Prostate gland (tissue), 2 donors: Measurements from ENCODE around the gene C2orf72. TPM values are rescaled to one million over a fixed set of nuclear protein-coding genes. Genes with fewer than 3 reads are reported as not detected.
A peak's percentile ranks its signal among the peaks of the same experiment; 100 is the strongest.

Source experiments
- DNase-seq: peaks from one replicate; pipeline ENCODE4 v3.0.0-alpha.2; 2019; ENCODE audit warnings: low spot score
- H3K27ac ChIP-seq, 2 donors: fragments of 200-600 bp; sonication (generic); 2 replicates each; pipeline ENCODE4 v1.5.1; 2017 to 2019
- H3K27me3 ChIP-seq: fragments of 200-600 bp; sonication (generic); replicated peaks from 2 replicates; pipeline ENCODE4 v1.5.1; 2019; ENCODE audit not compliant: insufficient read depth
- H3K36me3 ChIP-seq, 2 donors: fragments of 200-600 bp; sonication (generic); 1 replicate in 1 of 2; 2 replicates in 1 of 2; pipeline versions ENCODE4 v1.5.1 to v1.8.1; 2017 to 2019
- H3K4me1 ChIP-seq: fragments of 200-600 bp; sonication (generic); replicated peaks from 2 replicates; pipeline ENCODE4 v1.5.1; 2019
- H3K4me3 ChIP-seq, 2 donors: fragments of 200-600 bp; sonication (generic); 2 replicates each; pipeline ENCODE4 v1.5.1; 2017 to 2019
- H3K9me3 ChIP-seq: fragments of 200-600 bp; sonication (generic); 2 replicates; pipeline ENCODE4 v1.5.1; 2017
- CTCF ChIP-seq, 4 experiments: fragments of 200-600 bp in 2 of 4; fragments of 450-650 bp in 2 of 4; sonication (generic) in 2 of 4; IDR thresholded peaks; 1 replicate in 3 of 4; 2 replicates in 1 of 4; pipeline ENCODE4 v1.5.1; 2016 to 2019; ENCODE audit warnings: antibody characterized with exemption in 4 of 4, mild to moderate bottlenecking in 2 of 4, moderate library complexity in 2 of 4
- POLR2A ChIP-seq: fragments of 450-650 bp; IDR thresholded peaks from one replicate; pipeline ENCODE4 v1.6.1; 2016; ENCODE audit warnings: antibody characterized with exemption, mild to moderate bottlenecking
- POLR2AphosphoS5 ChIP-seq: sonication (generic); formaldehyde crosslinking; IDR thresholded peaks from one replicate; pipeline ENCODE4 v1.6.1; 2017; ENCODE audit warnings: antibody characterized with exemption
- WGBS: methylation state at CpG from one replicate; pipeline ENCODE4 v1.1.5; 2018; 5-methylcytosine and 5-hydroxymethylcytosine counted together
- intact Hi-C: fragments of 100-400 bp; cut with DNase I; formaldehyde crosslinking; loops from one replicate; pipeline ENCODE4 v1.14.2; 2022
- total RNA-seq, 2 donors: library from RNA; depleted of rRNA; stranded (reverse); fragments of >200 nt; gene quantifications; one replicate each; pipeline ENCODE4 v1.1.0, GENCODE V29; 2016

C2orf72 gene
- total RNA-seq, 2 donors from 2014 or later, result 7.2 to 13.0 TPM

GRCh38 chr2:231051116-231051515 lies 13.8 kb downstream of the C2orf72 start:
- Histone ChIP-seq H3K36me3 (no peaks in the 10 kb centered on the region), H3K27me3 (no peaks in the 10 kb centered on the region), H3K27ac (no peak overlapping the region), H3K9me3 (no peaks in the 10 kb centered on the region), H3K4me1 (peaks cover 4% of the 10 kb centered on the region), H3K4me3 (no peak overlapping the region)
- intact Hi-C loops, result no loop called here
- no peak for TF ChIP-seq POLR2AphosphoS5
- TF ChIP-seq POLR2A, result no peak
- no peak for TF ChIP-seq CTCF (IDR thresholded peaks at IDR 0.05)
- DNase-seq, result no peak
- WGBS, result 79% methylated on average over 5 of the region's 5 CpGs

GRCh38 chr2:231052494-231053451 lies 15.4 kb downstream of the C2orf72 start:
- H3K9me3 ChIP-seq, result no peaks in the 10 kb centered on the region
- intact Hi-C loops, result loop anchor here (2.0 kb wide), 1 partner anchor 228 kb away; no protein-coding TSS in a partner anchor
- H3K27me3 ChIP-seq, result no peaks in the 10 kb centered on the region
- peak overlapping the region; percentile 39 to 43 for H3K4me3 ChIP-seq
- DNase-seq, result peak; percentile 68
- H3K27ac ChIP-seq, result peak overlapping the region in 1 of 2 donors; percentile 27
- 8% methylated on average over 53 of the region's 62 CpGs for WGBS
- peak; percentile 63 for TF ChIP-seq POLR2AphosphoS5
- TF ChIP-seq CTCF (IDR thresholded peaks at IDR 0.05), result peak; percentile 50 to 87 (median 79)
- no peak for TF ChIP-seq POLR2A
- H3K4me1 ChIP-seq, result peaks cover 4% of the 10 kb centered on the region
- no peaks in the 10 kb centered on the region for H3K36me3 ChIP-seq

- Histone ChIP-seq H3K9me3 (no peaks in the 10 kb centered on the region), H3K27me3 (no peaks in the 10 kb centered on the region), H3K36me3 (no peaks in the 10 kb centered on the region), H3K27ac (no peak overlapping the region), H3K4me3 (no peak overlapping the region), H3K4me1 (peaks cover 4% of the 10 kb centered on the region)
- TF ChIP-seq POLR2AphosphoS5, result no peak
- no peak for TF ChIP-seq POLR2A
- TF ChIP-seq CTCF (IDR thresholded peaks at IDR 0.05), result no peak
- intact Hi-C loops, result loop anchor here (2.0 kb wide), 1 partner anchor 229 kb away; no protein-coding TSS in a partner anchor
- DNase-seq, result no peak
- WGBS, result 88% methylated on average over 6 of the region's 6 CpGs
Measured at GRCh38 chr2:231053846-231054245, 16.5 kb downstream of the C2orf72 start.

- Histone ChIP-seq H3K27me3 (no peaks in the 10 kb centered on the region), H3K9me3 (no peaks in the 10 kb centered on the region), H3K27ac (peak within 1 kb of the TSS; percentile 87 to 93), H3K36me3 (no peaks in the 10 kb centered on the region), H3K4me1 (no peaks in the 10 kb centered on the region), H3K4me3 (peak within 1 kb of the TSS; percentile 68 to 69)
- DNase-seq, result peak; percentile 87
- TF ChIP-seq POLR2A (no peak), POLR2AphosphoS5 (peak; percentile 91), CTCF (IDR thresholded peaks at IDR 0.05) (peak; percentile 93 to 97 (median 95))
- intact Hi-C loops, result no loop called here
- under 1% methylated on average over 63 of the region's 73 CpGs for WGBS
Measured at GRCh38 chr2:231056453-231057416, 19.4 kb downstream of the C2orf72 start, which contains the start of gene PSMD1. TSS of gene PSMD1 (plus strand) at chr2:231056867. CDS start at chr2:231057026, 159 bp downstream.
